ENCODE measurements around the gene ADAMTS12.

- no peak for TF ChIP-seq TAF1 (IDR thresholded peaks at IDR 0.05; ENCODE audit: low read depth, low read length)
- TF ChIP-seq POLR2A (IDR thresholded peaks at IDR 0.05; ENCODE audit: low read depth, low read length) = no peak
These were observed 42.4 kb upstream of the ADAMTS12 start for GRCh38 chr5:33934176-33934575.
